Activated CD4-positive, CD25-positive, alpha-beta regulatory T cell treated with anti-CD3 and anti-CD28 coated beads, Interleukin-2, amount 50 U/mL, for 16 hours (primary cell): ENCODE data around the gene MYEOV.

Source experiments
- DNase-seq: peaks from one replicate; pipeline ENCODE4 v3.0.0-alpha.2; 2020; ENCODE audit warnings: low read depth, low spot score

The MYEOV gene

GRCh38 chr11:69317401-69318092 is 23.6 kb downstream of the MYEOV start:
- no peak for DNase-seq

- no peak for DNase-seq
Observed at GRCh38 chr11:69318093-69318420, 24.1 kb downstream of the MYEOV start.

- no peak for DNase-seq
Observed at GRCh38 chr11:69319255-69320106, 25.5 kb downstream of the MYEOV start.

- DNase-seq = no peak
Observed at GRCh38 chr11:69320326-69320725, 26.4 kb downstream of the MYEOV start.

GRCh38 chr11:69320756-69321741 is 27.1 kb downstream of the MYEOV start:
- no peak for DNase-seq

- DNase-seq = no peak
Observed at GRCh38 chr11:69321877-69322361, 28.0 kb downstream of the MYEOV start.

- DNase-seq = no peak
Observed at GRCh38 chr11:69325446-69325845, 31.5 kb downstream of the MYEOV start.

GRCh38 chr11:69326622-69327219 is 32.8 kb downstream of the MYEOV start:
- DNase-seq = no peak

GRCh38 chr11:69327741-69328191 is 33.8 kb downstream of the MYEOV start:
- DNase-seq = no peak

GRCh38 chr11:69328231-69328630 is 34.3 kb downstream of the MYEOV start:
- DNase-seq = no peak

GRCh38 chr11:69329581-69329980 is 35.6 kb downstream of the MYEOV start:
- DNase-seq = no peak

GRCh38 chr11:69330330-69330729 is 36.4 kb downstream of the MYEOV start:
- DNase-seq = no peak

GRCh38 chr11:69333149-69333710 is 39.3 kb downstream of the MYEOV start:
- no peak for DNase-seq

- DNase-seq = no peak
Observed at GRCh38 chr11:69333879-69334278, 39.9 kb downstream of the MYEOV start.

GRCh38 chr11:69335007-69335780 is 41.2 kb downstream of the MYEOV start:
- DNase-seq = no peak

GRCh38 chr11:69335781-69336405 is 41.9 kb downstream of the MYEOV start:
- DNase-seq = no peak

GRCh38 chr11:69337211-69337721 is 43.3 kb downstream of the MYEOV start:
- DNase-seq = no peak

- DNase-seq = no peak
Observed at GRCh38 chr11:69339041-69339733, 45.2 kb downstream of the MYEOV start.
